NCI-H128 (cell line): Measurements from ENCODE around the gene UTF1.

Source experiments
- DNase-seq: peaks from one replicate; lab custom pipeline; 2025; ENCODE audit not compliant: unreplicated experiment; lab: John Stamatoyannopoulos, UW

Gene UTF1

GRCh38 chr10:133196221-133196915 is 33.6 kb upstream of the UTF1 start:
- DNase-seq, result no peak

- DNase-seq, result no peak
Observed at GRCh38 chr10:133196936-133197758, 32.9 kb upstream of the UTF1 start.

GRCh38 chr10:133197786-133198185 is 32.2 kb upstream of the UTF1 start:
- no peak for DNase-seq

GRCh38 chr10:133198206-133198605 is 31.8 kb upstream of the UTF1 start:
- DNase-seq, result no peak

GRCh38 chr10:133198621-133199487 is 31.2 kb upstream of the UTF1 start:
- DNase-seq, result no peak

- no peak for DNase-seq
Observed at GRCh38 chr10:133199488-133199885, 30.5 kb upstream of the UTF1 start.

GRCh38 chr10:133199992-133200611 is 29.9 kb upstream of the UTF1 start:
- DNase-seq, result no peak

GRCh38 chr10:133200621-133201031 is 29.4 kb upstream of the UTF1 start:
- DNase-seq, result no peak

GRCh38 chr10:133201151-133201947 is 28.7 kb upstream of the UTF1 start:
- no peak for DNase-seq

- no peak for DNase-seq
Observed at GRCh38 chr10:133201948-133202725, 27.9 kb upstream of the UTF1 start.

- DNase-seq, result no peak
Observed at GRCh38 chr10:133202778-133203651, 27.0 kb upstream of the UTF1 start.

- DNase-seq, result no peak
Observed at GRCh38 chr10:133203652-133204195, 26.3 kb upstream of the UTF1 start.

GRCh38 chr10:133204226-133205015 is 25.6 kb upstream of the UTF1 start:
- DNase-seq, result no peak

GRCh38 chr10:133205146-133205545 is 24.9 kb upstream of the UTF1 start:
- DNase-seq, result no peak

- DNase-seq, result no peak
Observed at GRCh38 chr10:133206356-133207040, 23.5 kb upstream of the UTF1 start.

- DNase-seq, result no peak
Observed at GRCh38 chr10:133207041-133207600, 22.9 kb upstream of the UTF1 start.

GRCh38 chr10:133207627-133208026 is 22.4 kb upstream of the UTF1 start:
- DNase-seq, result no peak
